GM06990 (cell line): ENCODE measurements around the gene IGFN1.

Experiments
- DNase-seq: peaks from one replicate; pipeline ENCODE4 v3.0.0-alpha.2; 2011; ENCODE audit not compliant: insufficient read length; ENCODE audit errors: extremely low read depth
- H3K27me3 ChIP-seq: replicated peaks from 2 replicates; pipeline ENCODE4 v1.6.0; 2011; ENCODE audit warnings: low read length; ENCODE audit not compliant: control insufficient read depth, insufficient read depth
- H3K36me3 ChIP-seq: 2 replicates; pipeline ENCODE4 v1.5.1; 2011; ENCODE audit warnings: low read length; ENCODE audit not compliant: control insufficient read depth, insufficient read depth
- H3K4me3 ChIP-seq: replicated peaks from 2 replicates; pipeline ENCODE4 v1.5.1; 2011; ENCODE audit warnings: low read depth, mild to moderate bottlenecking, control low read depth, low read length
- TF ChIP-seq, protein P1 (sequence below): IDR thresholded peaks from 2 replicates; pipeline ENCODE4 v1.5.1; 2011; ENCODE audit warnings: low read length, control low read depth, mild to moderate bottlenecking, inconsistent platforms; ENCODE audit not compliant: insufficient read depth, poor library complexity, severe bottlenecking

The IGFN1 gene

DNA sequence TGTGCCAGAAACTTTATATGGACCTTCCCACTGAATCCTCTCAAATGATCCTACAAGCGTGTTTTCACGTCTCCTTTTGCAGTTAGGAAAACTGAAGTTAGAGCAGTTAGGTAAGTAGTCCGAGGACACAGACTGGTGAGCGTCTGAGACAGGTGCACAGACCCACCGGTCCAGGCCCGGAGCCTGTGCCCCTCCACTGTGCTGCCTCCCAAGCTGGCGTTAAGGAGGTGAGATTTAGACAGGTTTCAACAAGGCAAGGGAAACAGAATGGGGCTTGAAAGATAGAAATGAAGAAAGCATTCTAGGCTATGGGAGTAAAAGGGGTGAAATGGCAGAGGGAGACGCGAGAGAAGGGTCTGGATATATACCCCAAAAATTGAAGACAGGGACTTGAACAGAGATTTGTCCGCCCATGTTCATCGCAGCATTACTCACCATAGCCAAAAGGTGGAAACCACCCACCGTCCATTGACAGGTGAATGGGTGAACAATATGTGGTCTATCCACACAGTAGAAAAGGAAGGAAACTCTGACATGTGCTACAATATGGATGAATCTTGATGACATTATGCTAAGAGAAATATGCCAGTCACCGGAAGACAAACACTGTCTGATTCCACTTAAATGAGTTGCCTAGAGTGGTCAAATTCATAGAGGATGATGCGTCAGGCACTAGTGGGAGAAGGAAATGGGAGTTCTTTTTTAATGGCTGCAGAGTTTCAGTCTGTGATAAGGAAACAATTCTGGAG is 77.0 kb downstream of the IGFN1 start:
- DNase-seq = no peak
- Histone ChIP-seq H3K36me3 (no peaks in the 10 kb centered on the region), H3K4me3 (no peak overlapping the region), H3K27me3 (peaks cover 2% of the 10 kb centered on the region; the same call in 1 of the 2 replicates)
- TF ChIP-seq, protein P1, sequence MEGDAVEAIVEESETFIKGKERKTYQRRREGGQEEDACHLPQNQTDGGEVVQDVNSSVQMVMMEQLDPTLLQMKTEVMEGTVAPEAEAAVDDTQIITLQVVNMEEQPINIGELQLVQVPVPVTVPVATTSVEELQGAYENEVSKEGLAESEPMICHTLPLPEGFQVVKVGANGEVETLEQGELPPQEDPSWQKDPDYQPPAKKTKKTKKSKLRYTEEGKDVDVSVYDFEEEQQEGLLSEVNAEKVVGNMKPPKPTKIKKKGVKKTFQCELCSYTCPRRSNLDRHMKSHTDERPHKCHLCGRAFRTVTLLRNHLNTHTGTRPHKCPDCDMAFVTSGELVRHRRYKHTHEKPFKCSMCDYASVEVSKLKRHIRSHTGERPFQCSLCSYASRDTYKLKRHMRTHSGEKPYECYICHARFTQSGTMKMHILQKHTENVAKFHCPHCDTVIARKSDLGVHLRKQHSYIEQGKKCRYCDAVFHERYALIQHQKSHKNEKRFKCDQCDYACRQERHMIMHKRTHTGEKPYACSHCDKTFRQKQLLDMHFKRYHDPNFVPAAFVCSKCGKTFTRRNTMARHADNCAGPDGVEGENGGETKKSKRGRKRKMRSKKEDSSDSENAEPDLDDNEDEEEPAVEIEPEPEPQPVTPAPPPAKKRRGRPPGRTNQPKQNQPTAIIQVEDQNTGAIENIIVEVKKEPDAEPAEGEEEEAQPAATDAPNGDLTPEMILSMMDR = no peak

DNA sequence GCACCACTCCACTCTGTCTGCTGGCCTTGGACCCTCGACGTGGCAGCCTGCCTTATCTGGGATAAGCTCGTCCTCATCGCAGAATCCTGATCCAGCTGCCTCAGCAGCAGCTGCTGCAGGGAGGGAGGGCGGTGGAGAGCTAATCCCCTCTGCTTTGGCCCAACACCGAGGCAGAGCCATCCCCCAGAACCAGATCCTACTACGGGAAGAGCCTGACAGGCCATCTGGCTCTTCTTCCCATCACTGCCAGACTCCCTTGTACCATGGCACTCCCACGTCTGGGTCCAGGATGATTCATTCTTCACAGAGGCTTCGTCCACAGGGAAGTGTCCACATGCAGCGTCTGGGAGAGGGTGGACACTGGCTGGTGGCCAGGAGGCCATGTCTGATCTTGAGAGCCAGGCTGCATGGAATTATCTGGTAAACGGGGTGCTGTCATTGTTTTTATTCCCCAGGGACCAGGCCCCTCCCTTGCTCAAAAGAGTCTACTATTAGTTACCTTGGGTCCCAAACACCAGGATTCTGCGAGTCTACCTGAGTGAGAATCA is 78.1 kb downstream of the IGFN1 start:
- TF ChIP-seq, protein P1 = no peak
- peaks cover 2% of the 10 kb centered on the region; the same call in 1 of the 2 replicates for H3K27me3 ChIP-seq
- no peak overlapping the region for H3K4me3 ChIP-seq
- DNase-seq = no peak
- H3K36me3 ChIP-seq = no peaks in the 10 kb centered on the region

DNA sequence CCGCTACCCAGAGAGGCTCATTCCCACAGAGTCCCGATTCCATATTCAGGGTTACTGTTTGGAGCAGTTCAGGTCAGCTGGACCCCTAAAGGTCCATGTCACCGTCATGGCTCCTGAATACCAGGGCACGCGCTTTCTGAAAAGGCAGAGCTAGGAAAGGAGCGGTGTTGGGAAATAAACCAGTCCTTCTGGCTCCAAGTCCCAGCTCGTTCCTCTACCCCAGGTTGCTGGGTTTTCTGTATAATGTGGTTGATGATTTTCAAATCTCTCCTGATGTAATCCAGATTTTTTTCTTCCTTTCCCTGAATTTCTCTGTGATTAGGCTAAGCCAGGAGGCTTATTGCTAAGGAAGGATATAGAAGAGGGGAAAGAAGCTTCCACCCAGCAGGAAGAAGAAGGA is 78.7 kb downstream of the IGFN1 start:
- DNase-seq = no peak
- TF ChIP-seq, protein P1 = no peak
- H3K36me3 ChIP-seq = no peaks in the 10 kb centered on the region
- no peak overlapping the region for H3K4me3 ChIP-seq
- peaks cover 2% of the 10 kb centered on the region; the same call in 1 of the 2 replicates for H3K27me3 ChIP-seq

DNA sequence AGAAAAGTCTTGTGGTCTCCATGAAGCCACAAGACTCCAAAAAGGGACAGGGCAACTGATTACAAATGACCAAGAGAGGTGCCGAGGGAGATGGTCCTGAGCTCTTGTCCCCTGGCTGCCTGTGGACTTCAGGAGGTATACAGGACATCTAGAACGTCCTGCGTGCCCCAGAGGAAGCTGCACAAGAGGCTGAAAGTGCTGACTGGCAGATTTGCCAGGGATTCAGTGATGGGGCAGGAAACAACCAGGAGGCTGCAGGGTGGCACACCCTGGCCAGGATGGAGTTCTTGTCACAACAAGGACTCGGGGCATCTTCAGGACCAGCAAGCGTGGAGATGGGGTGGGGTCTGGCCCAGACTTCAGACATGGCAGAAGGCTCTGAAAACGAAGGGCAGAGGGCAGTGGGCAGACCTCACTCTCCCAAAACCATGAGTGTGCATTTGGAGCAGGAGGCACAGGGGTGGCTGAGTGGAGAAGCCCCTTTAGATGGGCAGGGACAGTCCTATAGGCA is 79.3 kb downstream of the IGFN1 start:
- H3K36me3 ChIP-seq = no peaks in the 10 kb centered on the region
- no peak overlapping the region for H3K4me3 ChIP-seq
- H3K27me3 ChIP-seq = peaks cover 2% of the 10 kb centered on the region; the same call in 1 of the 2 replicates
- no peak for DNase-seq
- TF ChIP-seq, protein P1 = no peak

DNA sequence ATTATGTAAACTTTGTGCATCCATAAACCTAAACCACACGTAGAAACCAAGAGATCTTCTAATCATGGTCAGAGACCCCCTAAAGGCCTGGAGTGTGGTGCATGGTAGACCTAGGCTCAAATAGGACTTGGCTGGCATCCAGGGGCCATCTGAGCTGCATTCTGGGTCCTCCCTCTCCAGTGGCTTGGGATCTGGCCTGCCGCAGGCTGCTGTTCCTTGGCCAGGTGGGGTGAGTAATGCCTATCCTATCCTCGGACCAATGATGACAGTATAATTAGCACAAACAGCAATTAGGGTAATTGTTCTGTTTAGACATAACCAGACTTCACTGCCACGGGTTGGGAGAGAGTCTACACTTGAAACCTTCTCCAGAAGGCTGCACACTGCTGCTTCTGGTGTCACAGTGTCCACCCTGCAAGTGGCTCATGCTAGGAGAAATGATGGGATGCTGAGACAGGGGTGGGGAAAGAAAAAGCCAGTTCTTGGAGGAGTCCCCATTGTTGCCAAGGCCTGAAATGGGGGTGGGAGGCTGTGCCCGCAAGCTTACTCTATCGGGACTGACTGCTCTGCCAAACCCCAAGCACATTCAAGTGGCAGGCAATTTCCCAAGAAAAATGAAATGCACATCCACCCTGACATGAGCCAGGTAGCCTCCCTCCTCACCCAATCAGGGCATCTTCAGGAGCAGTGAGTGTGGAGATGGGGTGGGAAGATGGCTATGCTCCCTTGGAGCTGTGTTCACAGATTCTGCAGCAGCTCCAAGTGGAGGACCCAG is 80.2 kb downstream of the IGFN1 start:
- Histone ChIP-seq H3K4me3 (no peak overlapping the region), H3K36me3 (no peaks in the 10 kb centered on the region), H3K27me3 (peaks cover 2% of the 10 kb centered on the region; the same call in 1 of the 2 replicates)
- DNase-seq = no peak
- TF ChIP-seq, protein P1 = no peak
